ENCODE data around the gene C1QBP. TPM values are rescaled to one million over a fixed set of nuclear protein-coding genes. Genes with fewer than 3 reads are reported as not detected.

The C1QBP gene
- total RNA-seq, 1 donor from 2014 or later = 86.3 TPM

- no peak for DNase-seq (ENCODE audit: extremely low spot score, unreplicated experiment)
- H3K27ac Mint-ChIP-seq (ENCODE audit: unreplicated experiment) = no peak overlapping the region
- H3K36me3 Mint-ChIP-seq (ENCODE audit: unreplicated experiment) = peaks cover 35% of the 10 kb centered on the region
- no peaks in the 10 kb centered on the region for H3K4me1 Mint-ChIP-seq (ENCODE audit: unreplicated experiment)
- no peaks in the 10 kb centered on the region for H3K27me3 Mint-ChIP-seq (ENCODE audit: unreplicated experiment)
- TF ChIP-seq, protein P1, sequence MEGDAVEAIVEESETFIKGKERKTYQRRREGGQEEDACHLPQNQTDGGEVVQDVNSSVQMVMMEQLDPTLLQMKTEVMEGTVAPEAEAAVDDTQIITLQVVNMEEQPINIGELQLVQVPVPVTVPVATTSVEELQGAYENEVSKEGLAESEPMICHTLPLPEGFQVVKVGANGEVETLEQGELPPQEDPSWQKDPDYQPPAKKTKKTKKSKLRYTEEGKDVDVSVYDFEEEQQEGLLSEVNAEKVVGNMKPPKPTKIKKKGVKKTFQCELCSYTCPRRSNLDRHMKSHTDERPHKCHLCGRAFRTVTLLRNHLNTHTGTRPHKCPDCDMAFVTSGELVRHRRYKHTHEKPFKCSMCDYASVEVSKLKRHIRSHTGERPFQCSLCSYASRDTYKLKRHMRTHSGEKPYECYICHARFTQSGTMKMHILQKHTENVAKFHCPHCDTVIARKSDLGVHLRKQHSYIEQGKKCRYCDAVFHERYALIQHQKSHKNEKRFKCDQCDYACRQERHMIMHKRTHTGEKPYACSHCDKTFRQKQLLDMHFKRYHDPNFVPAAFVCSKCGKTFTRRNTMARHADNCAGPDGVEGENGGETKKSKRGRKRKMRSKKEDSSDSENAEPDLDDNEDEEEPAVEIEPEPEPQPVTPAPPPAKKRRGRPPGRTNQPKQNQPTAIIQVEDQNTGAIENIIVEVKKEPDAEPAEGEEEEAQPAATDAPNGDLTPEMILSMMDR (IDR thresholded peaks at IDR 0.05) = no peak
- H3K4me3 Mint-ChIP-seq (ENCODE audit: unreplicated experiment) = no peak overlapping the region
- H3K9me3 Mint-ChIP-seq (ENCODE audit: unreplicated experiment) = no peaks in the 10 kb centered on the region
Measured at GRCh38 chr17:5405400-5405799, 33.6 kb downstream of the C1QBP start.

GRCh38 chr17:5399767-5400166 lies 39.2 kb downstream of the C1QBP start:
- H3K4me1 Mint-ChIP-seq (ENCODE audit: unreplicated experiment) = no peaks in the 10 kb centered on the region
- no peak overlapping the region for H3K4me3 Mint-ChIP-seq (ENCODE audit: unreplicated experiment)
- no peaks in the 10 kb centered on the region for H3K27me3 Mint-ChIP-seq (ENCODE audit: unreplicated experiment)
- no peaks in the 10 kb centered on the region for H3K9me3 Mint-ChIP-seq (ENCODE audit: unreplicated experiment)
- TF ChIP-seq, protein P1 (IDR thresholded peaks at IDR 0.05) = no peak
- H3K27ac Mint-ChIP-seq (ENCODE audit: unreplicated experiment) = no peak overlapping the region
- DNase-seq (ENCODE audit: extremely low spot score, unreplicated experiment) = no peak
- H3K36me3 Mint-ChIP-seq (ENCODE audit: unreplicated experiment) = peaks cover 47% of the 10 kb centered on the region

GRCh38 chr17:5396612-5397011 lies 42.3 kb downstream of the C1QBP start:
- Mint-ChIP-seq H3K27ac (ENCODE audit: unreplicated experiment) (no peak overlapping the region), H3K9me3 (ENCODE audit: unreplicated experiment) (no peaks in the 10 kb centered on the region), H3K27me3 (ENCODE audit: unreplicated experiment) (no peaks in the 10 kb centered on the region), H3K4me3 (ENCODE audit: unreplicated experiment) (no peak overlapping the region), H3K36me3 (ENCODE audit: unreplicated experiment) (peaks cover 49% of the 10 kb centered on the region), H3K4me1 (ENCODE audit: unreplicated experiment) (no peaks in the 10 kb centered on the region)
- TF ChIP-seq, protein P1 (IDR thresholded peaks at IDR 0.05) = no peak
- no peak for DNase-seq (ENCODE audit: extremely low spot score, unreplicated experiment)

DNA sequence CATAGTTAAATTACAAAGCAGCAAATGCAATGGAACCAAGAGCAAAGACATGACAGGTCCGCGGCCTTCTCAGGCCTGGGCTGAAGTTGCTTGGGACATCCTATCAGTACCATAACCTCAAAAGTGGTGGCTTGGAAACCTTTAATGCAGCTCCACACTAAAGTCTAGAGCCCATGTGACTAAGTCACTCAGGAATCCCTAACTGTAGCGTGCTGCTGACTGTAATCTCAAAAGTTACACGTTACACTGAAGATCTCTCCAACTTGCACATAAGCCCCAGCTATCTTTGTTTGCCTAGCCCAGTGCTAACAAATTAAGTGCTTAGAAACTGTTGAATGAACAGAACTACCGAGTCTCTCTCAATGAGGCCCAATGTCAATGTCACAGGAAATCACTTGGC lies 47.3 kb downstream of the C1QBP start:
- Mint-ChIP-seq H3K4me3 (ENCODE audit: unreplicated experiment) (no peak overlapping the region), H3K27me3 (ENCODE audit: unreplicated experiment) (no peaks in the 10 kb centered on the region), H3K9me3 (ENCODE audit: unreplicated experiment) (no peaks in the 10 kb centered on the region), H3K27ac (ENCODE audit: unreplicated experiment) (no peak overlapping the region), H3K4me1 (ENCODE audit: unreplicated experiment) (no peaks in the 10 kb centered on the region), H3K36me3 (ENCODE audit: unreplicated experiment) (peaks cover 49% of the 10 kb centered on the region)
- TF ChIP-seq, protein P1 (IDR thresholded peaks at IDR 0.05) = no peak
- DNase-seq (ENCODE audit: extremely low spot score, unreplicated experiment) = no peak

Other genes starting within 250 kb of the C1QBP start
- 9.2 and 10.4 TPM in 2 replicates for gene ZNF594, start 247.3 kb downstream of the C1QBP start, total RNA-seq
- gene SCIMP, start 204.3 kb downstream of the C1QBP start, total RNA-seq = not detected in 2 replicates
- 50.1 and 57.7 TPM in 2 replicates for gene RABEP1, start 156.9 kb downstream of the C1QBP start, total RNA-seq
- 45.7 and 50.8 TPM in 2 replicates for gene NUP88, start 19.5 kb downstream of the C1QBP start, total RNA-seq
- gene RPAIN, start 19.0 kb downstream of the C1QBP start, total RNA-seq = 58.2 and 58.6 TPM in 2 replicates
- gene DHX33, start 29.8 kb upstream of the C1QBP start, total RNA-seq = 17.5 and 18.9 TPM in 2 replicates
- gene DERL2, start 47.0 kb upstream of the C1QBP start, total RNA-seq = 73.1 and 81.2 TPM in 2 replicates
- gene MIS12, start 47.4 kb upstream of the C1QBP start, total RNA-seq = 20.1 and 21.3 TPM in 2 replicates
- gene NLRP1, start 145.4 kb upstream of the C1QBP start, total RNA-seq = 27.1 and 27.6 TPM in 2 replicates